Femur (tissue), 1 donor: Measurements from ENCODE around the gene C1orf174.

Source experiments
- DNase-seq: peaks from one replicate; pipeline ENCODE4 v3.0.0-alpha.2; 2017

Gene C1orf174

GRCh38 chr1:3864884-3865283 is 35.2 kb downstream of the C1orf174 start:
- DNase-seq, result no peak

DNA sequence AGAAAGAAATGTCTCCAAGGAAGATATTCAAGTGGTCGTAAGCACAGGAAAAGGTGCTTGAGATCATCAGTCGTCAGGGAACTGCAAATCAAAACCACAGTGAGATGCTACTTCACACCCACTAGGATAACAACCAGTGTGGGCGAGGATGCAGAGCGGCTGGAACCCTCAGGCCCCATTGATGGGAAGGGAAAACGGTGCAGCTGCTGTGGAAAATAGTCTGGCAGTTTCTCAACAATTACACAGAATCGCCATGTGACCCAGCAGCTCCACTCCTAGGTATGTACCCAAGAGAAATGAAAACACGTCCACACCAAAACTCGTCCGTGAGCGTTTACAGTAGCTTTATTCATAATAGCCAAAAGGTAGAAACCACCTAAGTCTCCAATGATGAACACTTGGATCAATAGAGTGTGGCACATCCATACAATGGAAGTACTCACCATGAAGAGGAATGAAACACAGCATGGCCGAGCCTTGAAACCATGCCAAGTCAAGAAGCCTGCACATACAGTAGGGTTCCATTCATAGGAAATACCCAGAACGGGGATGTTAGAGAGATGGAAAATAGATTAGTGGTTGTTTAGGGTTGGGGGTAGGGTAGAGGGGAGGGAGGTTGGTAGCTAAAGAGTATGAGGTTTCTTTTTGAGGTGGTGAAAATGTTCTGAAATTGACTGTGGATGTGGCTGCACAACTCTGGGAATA is 36.7 kb downstream of the C1orf174 start:
- no peak for DNase-seq

GRCh38 chr1:3858231-3858981 is 41.7 kb downstream of the C1orf174 start:
- DNase-seq, result no peak

- DNase-seq, result peak; percentile 35
Observed at GRCh38 chr1:3857791-3858129, 42.3 kb downstream of the C1orf174 start.

DNA sequence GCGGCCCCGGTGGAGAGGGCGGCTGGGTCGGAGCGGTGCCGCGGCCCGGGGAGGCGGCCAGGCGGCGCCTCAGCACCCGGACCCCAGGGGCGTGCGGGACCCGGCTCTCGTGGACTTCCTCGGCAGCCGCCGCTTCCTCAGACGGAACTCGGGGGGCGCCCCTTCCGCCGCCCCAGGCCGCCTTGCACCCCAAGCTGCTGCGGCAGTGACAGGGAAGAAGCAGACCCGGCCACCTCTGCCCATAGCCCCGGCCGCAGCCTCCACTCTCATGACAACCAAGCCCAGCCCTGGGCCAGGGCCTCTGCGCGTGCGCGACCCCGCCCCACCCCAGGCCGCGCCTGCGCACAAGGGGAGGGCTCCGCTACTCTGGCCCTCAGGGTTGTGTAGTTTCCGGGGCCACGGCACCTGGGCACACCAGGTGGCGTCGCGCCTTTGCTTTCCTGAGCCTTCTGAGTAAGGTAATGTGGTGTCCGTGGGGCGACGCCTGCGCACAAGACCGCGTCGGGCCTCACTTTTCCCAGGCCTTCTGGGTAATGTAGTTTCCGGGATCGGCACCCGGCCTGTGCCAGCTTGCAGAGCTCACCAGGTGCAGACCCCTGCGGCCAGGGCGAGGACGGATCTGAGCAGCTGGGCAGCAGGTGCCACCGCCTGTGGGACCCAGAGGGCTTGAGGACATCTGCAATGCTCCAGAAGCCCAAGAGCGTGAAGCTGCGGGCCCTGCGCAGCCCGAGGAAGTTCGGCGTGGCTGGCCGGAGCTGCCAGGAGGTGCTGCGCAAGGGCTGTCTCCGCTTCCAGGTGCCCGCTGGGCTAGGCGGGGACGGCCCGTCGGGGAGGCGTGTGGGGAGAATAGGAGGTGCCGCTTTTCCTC is 42.9 kb downstream of the C1orf174 start, which contains the start of the genes CEP104 and DFFB:
Gene CEP104, minus strand, starts transcription at position 289 of the 868 bp plus-strand sequence. CDS start 4,804 bp downstream, outside the sequence.
Gene DFFB, plus strand, starts transcription at position 554 of the 868 bp plus-strand sequence. Its CDS starts 128 bp downstream, at position 682.
- DNase-seq, result peak; percentile 93

- no peak for DNase-seq
Observed at GRCh38 chr1:3852711-3853485, 47.2 kb downstream of the C1orf174 start.

GRCh38 chr1:3852091-3852490 is 48.0 kb downstream of the C1orf174 start:
- DNase-seq, result no peak

GRCh38 chr1:3851292-3851691 is 48.8 kb downstream of the C1orf174 start:
- no peak for DNase-seq

GRCh38 chr1:3850857-3851256 is 49.2 kb downstream of the C1orf174 start:
- DNase-seq, result no peak

GRCh38 chr1:3847081-3847480 is 53.0 kb downstream of the C1orf174 start:
- no peak for DNase-seq

DNA sequence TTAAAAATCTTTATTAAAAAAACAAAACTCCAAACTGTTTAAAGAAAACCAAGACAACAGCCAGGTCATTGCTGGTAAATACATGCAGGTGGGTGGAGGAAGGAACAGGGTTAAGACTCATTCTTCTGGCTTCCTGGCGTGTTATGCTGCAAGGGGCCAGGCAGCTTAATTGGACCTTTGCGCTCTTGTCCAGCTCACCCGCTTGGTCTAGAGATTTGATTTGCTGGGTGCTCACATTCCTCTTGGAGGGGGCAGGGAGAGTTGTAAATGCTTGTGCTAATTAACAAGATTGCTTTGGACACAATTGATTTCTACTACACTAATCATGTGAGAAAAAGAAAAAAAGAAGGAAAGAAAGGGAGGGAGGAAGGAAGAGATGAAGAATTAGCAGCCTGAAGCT is 53.5 kb downstream of the C1orf174 start:
- no peak for DNase-seq

- no peak for DNase-seq
Observed at GRCh38 chr1:3842912-3843311, 57.2 kb downstream of the C1orf174 start.

- DNase-seq, result no peak
Observed at GRCh38 chr1:3841491-3841890, 58.6 kb downstream of the C1orf174 start.
